Ureter (tissue), 1 donor: ENCODE data around the gene TBX1. TPM values are rescaled to one million over a fixed set of nuclear protein-coding genes. Genes with fewer than 3 reads are reported as not detected.

Source experiments
- DNase-seq: peaks from one replicate; pipeline ENCODE4 v3.0.0-alpha.2; 2020; ENCODE audit warnings: low spot score
- total RNA-seq: library from RNA; stranded (reverse); gene quantifications from one replicate; pipeline ENCODE4 v1.2.4, GENCODE V29; 2023
- donor health status: DM: yes; HTN: yes; CAD: no.

Gene TBX1
- total RNA-seq, 1 donor from 2014 or later, result 13.0 TPM

DNA sequence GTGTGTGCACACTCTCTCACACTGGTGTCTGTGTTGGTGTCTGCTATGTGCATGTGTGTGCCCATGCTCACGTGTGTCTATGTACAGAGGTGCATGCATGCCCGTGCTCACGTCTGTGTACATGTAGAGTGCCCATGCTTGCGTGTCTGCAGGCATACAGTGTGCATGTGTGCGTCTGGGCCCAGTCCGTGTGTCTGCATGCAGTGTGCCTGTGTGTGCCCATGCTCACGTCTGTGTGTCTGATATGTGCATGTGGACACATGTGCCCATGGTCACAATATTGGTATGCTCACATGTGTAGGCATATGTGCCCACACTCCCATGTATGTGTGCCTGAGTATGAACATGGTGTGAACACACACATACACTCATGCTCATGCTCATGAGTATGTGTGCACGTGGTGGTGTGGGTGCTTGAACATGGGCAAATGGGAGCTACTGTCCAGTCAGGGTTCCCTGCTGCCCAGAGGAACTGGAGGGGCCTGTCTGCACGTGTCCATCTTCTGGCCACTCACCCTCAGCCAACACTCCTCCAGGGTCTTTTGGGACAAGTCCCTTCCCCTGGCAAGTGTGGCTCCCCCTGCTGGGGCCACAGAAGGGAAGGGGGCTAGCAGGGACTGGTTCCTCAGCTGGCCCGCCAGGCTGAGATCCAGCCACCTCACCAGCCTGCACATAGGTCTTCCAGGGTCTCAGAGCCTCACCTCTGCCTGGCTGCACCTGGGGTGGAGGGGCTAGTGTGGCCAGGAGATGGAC lies 7.3 kb upstream of the TBX1 start:
- DNase-seq, result no peak

DNA sequence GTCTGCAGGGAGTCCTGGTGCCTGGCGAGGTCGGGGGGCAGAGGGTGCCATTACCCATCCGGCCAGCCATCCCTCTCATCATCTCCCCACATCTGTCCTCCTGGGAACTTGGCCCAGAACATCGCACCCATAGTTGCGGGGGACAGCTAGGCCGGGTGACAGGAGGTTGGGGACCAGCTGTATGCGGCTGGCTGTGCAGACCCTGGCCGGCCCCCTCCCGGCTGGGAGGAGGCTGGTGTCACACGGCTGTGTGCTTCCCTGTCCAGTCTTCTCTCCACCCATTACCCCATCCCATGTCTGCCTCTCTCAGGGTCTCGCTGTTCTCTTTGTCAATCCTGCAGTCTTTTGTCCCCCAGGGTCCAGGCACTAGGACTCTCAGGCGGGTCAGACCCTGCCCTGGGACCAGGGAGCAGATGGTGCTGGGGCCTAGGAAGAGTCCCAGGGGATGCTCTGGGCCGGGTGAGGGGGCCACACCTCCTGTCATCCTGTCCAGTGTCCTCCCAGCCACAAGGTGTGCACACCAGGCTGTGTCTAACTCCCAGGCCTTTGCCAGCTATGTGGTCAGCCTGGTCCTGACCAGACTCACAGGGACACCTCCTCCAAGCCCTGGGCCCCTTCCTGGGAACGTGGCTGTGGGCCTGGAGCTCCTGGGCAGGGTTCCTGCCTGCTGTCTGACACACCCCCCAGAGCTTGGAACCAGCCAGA lies 6.4 kb upstream of the TBX1 start:
- DNase-seq, result no peak

DNA sequence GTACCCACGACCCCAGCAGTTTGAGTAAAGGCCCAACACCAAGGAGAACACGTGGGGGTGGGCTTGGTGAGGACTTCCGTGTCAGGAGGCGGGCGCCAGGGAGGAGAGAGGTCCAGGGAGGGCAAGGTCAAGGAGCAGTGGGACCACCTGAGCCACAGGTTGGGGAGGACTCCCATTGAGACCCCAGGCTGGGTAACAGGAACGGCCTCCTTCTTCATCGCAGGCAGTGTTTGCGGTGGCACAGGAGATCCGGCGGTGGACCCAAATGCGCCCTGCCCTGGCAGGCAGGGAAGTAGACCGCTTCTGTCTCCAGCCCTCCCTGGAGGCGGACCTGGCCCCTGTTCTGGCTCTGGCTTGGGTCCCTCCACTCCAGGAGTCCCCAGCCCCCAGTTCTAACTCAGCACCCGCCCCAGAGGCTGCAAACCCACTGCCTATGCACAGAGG lies 5.9 kb upstream of the TBX1 start:
- no peak for DNase-seq

DNA sequence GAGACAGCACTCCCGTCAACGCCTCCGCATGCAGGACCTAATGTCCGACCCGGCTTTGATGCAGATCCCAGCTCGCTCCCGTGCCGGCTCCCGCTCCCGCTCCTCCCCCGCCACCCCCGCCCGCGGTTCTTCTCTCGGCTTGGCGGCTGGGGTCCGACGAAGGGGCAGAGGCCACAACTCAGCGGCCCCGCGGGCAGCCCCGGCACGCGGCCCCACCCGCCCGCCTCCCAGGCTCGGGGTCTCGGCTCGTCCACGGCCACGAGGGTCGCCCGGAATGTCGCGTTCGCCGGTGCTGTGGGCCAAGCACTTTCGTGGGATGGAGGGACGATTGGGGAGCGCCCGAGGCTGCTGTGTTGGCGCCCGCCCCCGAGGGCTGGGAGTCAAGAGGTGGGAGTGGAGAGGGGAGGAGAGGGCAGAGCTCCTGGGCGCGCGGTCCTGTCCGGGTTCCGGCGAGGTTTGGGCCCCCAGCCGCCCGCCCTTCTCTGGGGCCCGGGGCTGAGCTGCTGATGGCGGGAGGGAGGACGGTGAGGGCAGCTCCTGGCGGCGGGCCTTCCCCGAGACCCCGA lies 5.3 kb upstream of the TBX1 start:
- DNase-seq, result no peak

DNA sequence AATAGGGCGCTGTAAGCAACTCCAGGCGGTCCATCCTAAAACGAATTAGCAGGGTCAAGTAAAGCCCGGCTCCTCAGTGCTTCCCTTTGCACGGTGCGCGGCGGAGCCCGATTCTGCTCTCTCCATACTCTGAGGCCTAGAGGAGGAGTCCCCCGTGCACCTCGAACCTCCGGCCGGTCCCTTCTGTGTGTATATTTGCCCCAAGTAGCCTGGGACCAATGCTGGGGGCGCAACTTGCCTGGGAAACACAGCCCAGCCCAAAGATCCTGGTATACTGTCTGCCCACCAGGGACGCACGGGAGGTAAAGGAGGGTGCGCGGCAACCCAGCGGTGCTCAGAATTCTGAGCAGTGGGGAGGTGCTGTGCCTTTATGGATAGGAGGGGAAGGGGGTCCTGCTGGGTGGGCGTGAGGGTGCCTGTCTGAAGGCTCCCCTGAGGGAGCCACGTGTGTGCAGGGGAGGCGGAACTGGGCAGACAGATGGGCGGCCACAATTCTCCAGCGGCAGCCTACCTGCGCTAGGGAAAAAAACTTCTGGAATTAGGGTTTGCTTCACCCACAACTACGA lies 4.8 kb upstream of the TBX1 start:
- no peak for DNase-seq

DNA sequence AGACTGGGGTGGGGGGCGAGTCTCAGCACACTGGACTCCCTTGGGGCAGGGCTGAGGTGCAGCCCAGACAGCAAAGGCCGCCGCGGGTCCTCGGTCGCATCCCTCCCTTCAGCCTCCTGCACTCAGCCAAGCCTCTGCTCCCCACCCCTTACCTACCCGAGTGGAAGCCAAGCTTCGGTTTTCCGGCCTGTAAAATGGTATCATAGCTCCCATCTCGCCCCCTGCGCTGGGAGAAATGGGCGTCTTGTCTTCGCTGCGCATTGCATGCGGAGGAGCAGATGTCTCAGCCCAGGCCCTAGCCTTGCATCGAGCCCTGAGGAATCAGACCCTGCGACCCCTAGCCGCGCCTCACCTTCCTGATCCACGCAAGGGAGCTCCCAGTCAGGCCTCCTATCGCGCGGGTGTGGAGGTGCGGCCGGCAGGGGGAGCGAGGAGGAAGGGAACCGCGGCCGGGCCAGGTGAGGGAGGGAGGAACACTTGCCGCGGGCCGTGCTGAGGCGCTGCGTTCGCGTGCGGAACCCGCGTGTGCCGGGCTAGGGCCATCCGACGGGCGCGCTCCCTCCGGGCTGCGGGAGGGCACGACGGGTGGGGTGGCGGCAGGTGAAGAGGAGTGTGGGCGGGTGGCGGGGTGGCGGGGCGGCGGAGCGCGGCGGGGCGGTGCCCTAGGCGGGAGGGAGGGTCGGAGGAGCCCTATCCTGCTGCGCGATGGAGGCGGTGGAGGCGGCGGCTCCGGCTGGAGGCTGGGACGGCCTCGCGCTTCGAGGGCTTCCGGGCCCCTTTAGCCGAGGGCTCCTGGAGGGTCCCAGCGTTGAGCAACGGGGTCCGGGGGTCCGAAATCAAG lies 4.1 kb upstream of the TBX1 start:
- DNase-seq, result no peak

DNA sequence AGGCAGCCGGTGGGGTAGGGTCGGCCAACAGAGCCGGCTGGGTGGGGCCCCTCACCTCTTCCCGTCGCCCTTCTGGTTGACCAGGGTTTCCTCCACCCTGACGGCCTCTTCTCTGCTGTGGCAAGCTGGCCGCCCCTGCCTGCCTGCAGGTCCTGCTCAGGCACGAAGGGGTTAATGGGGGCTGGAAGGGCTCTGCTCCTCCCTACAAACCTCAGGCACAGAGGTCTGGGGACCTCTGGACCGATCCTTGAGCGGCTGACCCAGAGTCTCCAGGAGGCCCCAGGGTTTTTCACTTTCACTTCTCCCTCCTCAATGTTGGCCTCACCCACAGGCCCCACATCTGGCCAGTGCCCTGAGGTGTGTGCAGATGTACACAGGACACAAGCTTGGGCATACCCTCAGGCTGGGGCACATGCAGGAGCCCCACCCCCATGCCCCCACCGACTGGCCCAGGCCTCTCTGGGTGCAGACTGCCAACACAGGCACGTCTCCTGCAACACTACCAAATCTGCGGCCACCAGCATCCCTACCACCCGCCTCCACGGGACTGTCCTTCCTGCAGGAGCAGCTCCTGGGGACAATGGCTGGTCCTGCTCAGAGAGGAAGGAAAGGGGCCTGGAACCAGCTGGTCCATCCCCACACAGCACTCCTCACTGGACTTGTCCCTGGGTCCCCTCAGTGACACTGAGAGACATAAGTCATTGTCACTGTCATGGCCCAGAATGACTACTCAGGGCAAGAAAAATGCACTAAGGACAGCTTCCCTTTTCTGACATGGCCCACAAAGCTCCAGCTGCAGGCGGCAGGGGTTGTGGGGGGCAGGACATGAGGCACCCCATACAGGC lies 3.2 kb upstream of the TBX1 start:
- no peak for DNase-seq

DNA sequence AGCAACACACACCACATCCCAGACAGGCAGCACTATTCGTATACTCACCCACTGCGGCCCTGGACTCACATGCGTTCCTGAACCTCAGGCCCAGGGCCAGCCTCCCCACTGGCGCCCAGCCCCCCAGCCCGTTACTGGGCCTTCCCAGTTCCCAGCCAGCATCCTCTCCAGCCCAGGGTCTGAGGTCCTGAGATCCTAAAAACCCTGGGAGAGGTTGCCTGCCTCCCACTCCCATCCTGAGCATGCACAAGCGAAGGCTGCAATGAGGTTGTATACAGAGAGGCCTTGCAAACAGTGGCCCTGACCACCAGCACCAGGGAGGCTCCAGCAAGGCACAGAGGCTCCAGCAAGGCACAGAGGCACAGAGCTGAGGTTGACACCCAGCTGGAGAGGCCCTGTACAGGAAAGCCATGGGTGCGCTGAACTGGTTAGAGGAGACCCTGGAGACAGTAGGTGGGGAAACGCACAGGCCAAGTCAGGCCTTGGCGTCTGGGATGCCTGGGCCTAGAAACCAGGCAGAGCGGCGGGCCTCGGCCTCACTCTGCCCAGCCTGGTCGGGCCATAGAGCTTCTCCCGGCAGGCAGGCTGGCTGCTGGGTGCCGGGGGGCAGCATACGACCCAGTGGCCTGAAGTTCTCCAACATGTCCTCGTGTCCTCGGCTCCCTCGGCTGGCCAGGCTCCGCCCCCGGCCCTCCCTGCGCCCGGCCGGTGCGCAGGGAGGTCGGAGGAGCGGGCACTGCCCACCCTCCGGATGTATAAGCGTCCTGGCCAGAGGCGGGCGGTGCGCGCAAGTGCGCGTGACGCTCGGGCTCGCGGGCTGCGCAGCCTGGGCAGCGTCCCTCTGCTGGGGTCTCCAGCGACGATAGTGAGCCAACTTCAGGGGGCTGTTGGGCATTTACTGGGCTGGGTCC lies 2.3 kb upstream of the TBX1 start:
- DNase-seq, result no peak

DNA sequence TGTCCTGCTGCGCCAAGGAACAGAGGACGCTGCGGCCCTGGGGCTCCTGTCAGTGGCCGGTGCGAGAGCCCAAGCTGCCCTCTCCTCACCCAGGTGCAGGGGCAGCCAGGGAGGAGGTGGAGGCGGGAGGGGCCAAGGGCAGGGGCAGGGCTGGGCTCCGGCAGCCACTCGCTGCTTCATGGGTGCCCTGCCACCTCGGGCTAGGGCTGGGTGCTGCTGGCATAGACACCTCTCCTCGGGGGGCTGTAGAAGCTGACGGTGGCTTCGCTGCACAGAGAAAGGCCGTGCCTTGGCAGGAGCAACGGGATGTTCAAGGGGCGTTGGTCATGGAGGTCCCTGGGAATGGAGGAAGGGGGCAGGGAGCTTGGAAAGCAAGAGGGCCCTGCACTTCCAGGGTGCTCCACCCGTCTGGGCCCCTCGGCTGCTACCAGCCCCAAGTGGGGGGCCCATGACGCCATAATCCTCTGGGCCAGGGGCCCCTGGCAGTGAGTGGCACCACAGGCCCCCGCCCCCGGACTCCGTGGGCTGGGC lies 1.6 kb upstream of the TBX1 start:
- DNase-seq, result no peak

DNA sequence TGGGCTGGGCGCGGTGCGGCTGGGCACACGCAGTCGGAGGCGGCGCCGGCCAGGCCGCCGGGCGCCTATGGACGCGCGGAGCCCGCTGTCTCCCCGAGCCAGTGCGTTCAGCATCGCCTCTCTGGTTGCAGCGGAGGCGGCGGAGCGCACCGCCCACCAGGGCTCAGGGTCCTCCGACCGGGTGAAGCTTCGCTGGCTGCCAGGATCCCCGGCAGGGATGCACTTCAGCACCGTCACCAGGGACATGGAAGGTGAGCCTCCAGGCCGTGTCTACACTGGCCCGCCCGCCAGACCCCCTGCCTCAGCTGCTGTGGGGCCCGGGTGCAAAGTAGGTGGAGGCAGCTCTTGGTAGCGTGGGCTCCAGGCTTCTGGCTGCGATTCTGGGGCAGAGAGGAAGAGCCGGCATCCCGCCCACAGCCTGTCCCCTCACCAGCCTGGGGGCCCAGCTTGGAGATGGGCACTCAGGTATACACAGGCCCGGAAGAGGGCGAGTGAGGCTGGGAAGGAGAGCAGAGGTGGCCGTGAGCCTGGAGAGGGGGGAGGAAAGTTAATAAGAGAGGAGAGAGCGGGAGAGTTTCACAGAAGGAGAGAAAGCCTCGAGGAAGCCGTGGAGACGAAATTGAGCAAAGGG lies 1.0 kb upstream of the TBX1 start:
- DNase-seq, result no peak

DNA sequence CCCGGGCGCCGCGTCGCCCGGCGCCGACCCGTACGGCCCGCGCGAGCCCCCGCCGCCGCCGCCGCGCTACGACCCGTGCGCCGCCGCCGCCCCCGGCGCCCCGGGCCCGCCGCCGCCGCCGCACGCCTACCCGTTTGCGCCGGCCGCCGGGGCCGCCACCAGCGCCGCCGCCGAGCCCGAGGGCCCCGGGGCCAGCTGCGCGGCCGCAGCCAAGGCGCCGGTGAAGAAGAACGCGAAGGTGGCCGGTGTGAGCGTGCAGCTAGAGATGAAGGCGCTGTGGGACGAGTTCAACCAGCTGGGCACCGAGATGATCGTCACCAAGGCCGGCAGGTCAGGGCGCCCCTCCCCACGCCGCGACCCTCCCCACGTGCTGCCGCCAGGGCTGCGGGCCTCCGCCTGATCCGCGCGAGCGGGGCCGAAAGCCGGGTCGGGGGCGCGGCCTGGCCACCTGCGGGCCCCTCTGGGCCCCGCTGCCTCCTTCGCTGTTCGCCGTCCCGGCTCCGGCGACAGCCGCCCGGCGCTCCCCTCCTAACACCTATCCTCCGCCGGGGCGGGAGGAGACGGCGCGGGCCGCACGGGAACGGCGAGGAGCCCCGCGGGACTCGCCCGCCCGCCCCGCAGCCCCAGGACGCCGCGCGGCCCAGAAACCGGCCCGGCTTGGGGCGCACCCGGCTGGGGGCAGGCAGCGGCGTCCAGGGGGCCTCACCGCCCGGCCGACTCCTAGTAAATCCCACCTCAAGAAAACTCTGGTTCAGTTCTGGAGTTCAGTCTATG lies 560 bp downstream of the TBX1 start:
- no peak for DNase-seq

DNA sequence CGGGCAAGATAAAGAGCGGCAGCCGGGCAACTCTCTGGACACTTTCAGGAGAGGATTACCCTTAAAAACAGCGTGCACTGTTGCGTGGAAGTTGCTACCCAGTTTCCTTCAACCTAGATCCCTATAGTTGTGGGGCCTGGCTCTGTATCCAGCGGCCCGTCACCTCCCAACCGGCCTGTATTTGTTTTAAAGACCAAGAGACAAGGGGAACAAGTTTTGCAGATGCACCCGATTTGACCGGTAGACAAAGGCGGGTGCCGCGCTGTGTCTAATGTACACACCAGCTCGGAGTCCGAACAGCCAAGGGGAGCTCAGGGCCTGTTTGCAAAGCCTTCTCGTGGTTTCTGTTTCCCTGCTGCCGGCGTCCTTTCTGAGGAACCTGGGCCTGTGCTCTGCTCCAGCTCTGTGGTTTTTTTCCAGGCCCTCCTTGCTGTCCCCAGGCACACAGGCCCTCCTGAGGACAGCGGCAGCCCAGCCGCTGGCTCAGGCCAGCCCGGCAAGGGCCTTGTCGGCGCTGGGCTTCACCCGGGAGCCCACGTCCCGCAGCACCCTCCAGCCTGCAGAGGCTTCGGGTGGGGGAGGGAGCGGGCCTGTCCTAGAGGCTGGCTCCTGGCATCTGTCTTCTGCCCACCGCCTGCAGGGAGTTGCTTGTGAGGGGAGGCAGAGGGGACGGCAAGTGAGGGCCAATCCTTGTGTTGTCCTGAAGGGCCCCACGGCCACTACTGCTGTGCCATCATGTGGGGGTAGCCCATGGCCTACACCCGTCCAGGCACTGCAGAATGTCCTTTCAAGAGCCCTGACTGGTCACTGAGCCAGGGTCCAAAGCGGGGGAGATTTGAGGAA lies 1.4 kb downstream of the TBX1 start:
- no peak for DNase-seq

DNA sequence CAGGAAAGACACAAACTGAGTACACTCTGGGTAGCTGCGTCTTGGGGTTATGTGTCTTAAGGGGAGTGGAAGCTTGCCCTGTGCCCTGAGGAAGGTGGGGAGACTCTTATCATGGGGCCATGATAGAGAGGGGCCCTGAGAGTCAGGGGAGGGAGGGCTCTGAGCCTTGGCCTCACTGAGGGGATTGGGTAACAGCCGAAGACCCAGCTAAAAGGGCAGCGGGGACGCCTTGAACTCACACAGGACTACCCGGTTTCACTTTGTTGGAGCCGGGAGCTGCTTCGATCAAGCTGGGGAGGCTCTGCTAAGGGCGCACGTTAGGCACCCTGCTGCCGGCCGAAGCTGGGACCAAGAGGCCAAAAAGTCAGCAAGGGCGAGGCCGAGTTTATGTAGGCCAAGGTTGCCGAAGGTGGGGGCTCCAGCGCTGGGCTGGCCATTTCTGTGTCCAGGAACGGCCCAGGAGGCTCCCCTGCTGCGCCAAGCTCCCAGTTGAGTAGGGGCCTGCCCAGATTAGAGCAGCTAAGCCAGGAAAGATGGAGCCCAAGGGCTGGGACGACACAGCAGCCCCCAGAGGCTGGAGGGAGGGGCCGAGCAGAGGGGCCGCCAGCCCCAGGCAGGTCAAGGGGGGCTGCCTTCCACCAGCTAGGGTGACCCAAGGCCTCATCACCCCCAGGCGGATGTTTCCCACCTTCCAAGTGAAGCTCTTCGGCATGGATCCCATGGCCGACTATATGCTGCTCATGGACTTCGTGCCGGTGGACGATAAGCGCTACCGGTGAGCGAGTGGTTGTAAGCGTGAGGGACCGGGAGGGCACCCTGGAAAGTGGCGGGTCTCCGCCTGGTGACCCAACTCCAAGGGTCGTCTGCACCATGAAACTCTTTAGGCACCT lies 2.2 kb downstream of the TBX1 start:
- DNase-seq, result no peak

DNA sequence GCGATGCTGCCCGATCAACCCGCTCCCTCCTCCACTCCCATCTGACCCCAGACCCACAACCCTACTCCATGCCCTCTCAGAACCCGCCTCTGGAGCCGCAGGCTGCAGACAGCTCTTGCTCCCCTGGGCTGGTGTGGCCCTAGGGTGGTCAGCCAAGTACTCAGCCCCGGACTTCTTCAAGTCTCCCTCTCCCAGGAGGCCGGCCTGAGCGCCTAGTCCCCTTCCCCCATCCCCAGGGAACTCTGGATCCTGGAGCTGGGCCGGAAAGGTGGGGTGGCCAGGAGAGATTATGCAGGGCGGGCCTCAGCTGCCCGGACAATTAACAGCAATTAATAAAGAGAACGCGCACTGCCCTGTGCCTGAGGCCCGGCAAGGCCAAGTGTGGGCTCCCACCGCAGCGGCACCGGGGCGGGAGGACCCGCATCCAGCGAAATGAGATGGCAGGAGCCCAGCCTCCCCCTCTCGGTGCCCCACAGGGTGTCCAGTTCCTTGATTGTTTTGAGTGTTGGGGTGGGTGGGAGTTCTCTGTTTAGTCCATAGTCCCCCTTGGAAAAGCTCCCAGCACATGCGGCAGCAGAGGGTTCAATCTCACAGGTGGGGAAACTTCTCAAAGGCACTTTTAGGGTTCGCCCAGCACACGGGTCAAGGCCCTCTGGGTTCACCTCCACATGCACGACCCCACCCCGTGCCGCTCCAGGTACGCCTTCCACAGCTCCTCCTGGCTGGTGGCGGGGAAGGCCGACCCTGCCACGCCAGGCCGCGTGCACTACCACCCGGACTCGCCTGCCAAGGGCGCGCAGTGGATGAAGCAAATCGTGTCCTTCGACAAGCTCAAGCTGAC lies 3.1 kb downstream of the TBX1 start:
- DNase-seq, result no peak

DNA sequence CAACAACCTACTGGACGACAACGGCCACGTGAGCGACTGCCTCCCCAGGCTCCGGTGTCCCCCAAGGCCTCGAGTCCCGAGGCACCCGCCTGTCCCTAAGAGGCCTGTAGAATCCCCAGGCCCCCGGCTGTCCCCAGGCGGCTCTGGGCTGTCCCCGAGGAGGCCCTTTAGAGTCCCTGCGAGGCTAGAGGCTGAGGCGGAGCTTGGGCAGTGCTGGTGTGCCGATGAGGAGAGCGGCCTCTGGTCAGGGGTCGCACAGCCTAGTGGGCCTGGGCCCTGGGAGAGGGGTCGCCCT lies 3.7 kb downstream of the TBX1 start:
- DNase-seq, result no peak
